Loucy (cell line): ENCODE results near the gene BBS2.

Experiments
- H2AFZ ChIP-seq: fragments of 200-600 bp; sonication (generic); 2 replicates; pipeline ENCODE4 v1.6.0; 2016; ENCODE audit warnings: antibody characterized with exemption, mild to moderate bottlenecking, low read length, moderate library complexity
- H3F3A ChIP-seq: fragments of 200-600 bp; 2 replicates; pipeline ENCODE4 v1.6.0; 2016; ENCODE audit warnings: antibody characterized with exemption, low read depth, mild to moderate bottlenecking
- H3K27me3 ChIP-seq: fragments of 200-600 bp; sonication (generic); 2 replicates; pipeline ENCODE4 v1.6.1; 2014; ENCODE audit warnings: low read length, mild to moderate bottlenecking; ENCODE audit not compliant: insufficient read depth, poor library complexity, severe bottlenecking
- H3K36me3 ChIP-seq: fragments of 200-600 bp; sonication (generic); 2 replicates; pipeline ENCODE4 v1.6.1; 2016; ENCODE audit warnings: low read length; ENCODE audit not compliant: insufficient read depth
- H3K4me1 ChIP-seq: fragments of 200-600 bp; sonication (generic); 2 replicates; pipeline ENCODE4 v1.5.1; 2014; ENCODE audit warnings: low read length, mild to moderate bottlenecking; ENCODE audit not compliant: insufficient read depth, poor library complexity, severe bottlenecking
- H3K4me2 ChIP-seq: fragments of 200-600 bp; sonication (generic); 2 replicates; pipeline ENCODE4 v1.6.0; 2014; ENCODE audit warnings: antibody characterized with exemption, low read length, low read depth, mild to moderate bottlenecking; ENCODE audit not compliant: poor library complexity, severe bottlenecking
- H3K4me3 ChIP-seq: fragments of 200-600 bp; sonication (generic); 2 replicates; pipeline ENCODE4 v1.5.1; 2014; ENCODE audit warnings: low read length, mild to moderate bottlenecking, mixed read lengths; ENCODE audit not compliant: poor library complexity, severe bottlenecking
- H3K79me2 ChIP-seq: fragments of 200-600 bp; sonication (generic); 2 replicates; pipeline ENCODE4 v1.6.1; 2014; ENCODE audit warnings: low read length; ENCODE audit not compliant: insufficient read depth
- H3K9ac ChIP-seq: fragments of 200-600 bp; sonication (generic); 2 replicates; pipeline ENCODE4 v1.6.0; 2014; ENCODE audit warnings: mild to moderate bottlenecking, low read depth, low read length, moderate library complexity; ENCODE audit not compliant: poor library complexity, severe bottlenecking
- H3K9me2 ChIP-seq: fragments of 200-600 bp; sonication (generic); replicated peaks from 2 replicates; pipeline ENCODE4 v1.6.1; 2016; ENCODE audit warnings: low read depth, low read length, mixed read lengths
- H3K9me3 ChIP-seq: fragments of 200-600 bp; sonication (generic); 2 replicates; pipeline ENCODE4 v1.6.1; 2014; ENCODE audit warnings: mild to moderate bottlenecking, antibody characterized with exemption, low read length, low read depth; ENCODE audit not compliant: insufficient read depth
- H4K20me1 ChIP-seq: fragments of 200-600 bp; sonication (generic); 2 replicates; pipeline ENCODE4 v1.6.0; 2014; ENCODE audit warnings: antibody characterized with exemption, low read length, mild to moderate bottlenecking; ENCODE audit not compliant: insufficient read depth, poor library complexity, severe bottlenecking
- CTCF ChIP-seq: fragments of 200-600 bp; sonication (generic); conservative IDR thresholded peaks from 2 replicates; pipeline ENCODE4 v1.5.1; 2014; ENCODE audit warnings: mild to moderate bottlenecking, antibody characterized with exemption, low read length
- EZH2phosphoT487 ChIP-seq: fragments of 200-600 bp; IDR thresholded peaks from 2 replicates; pipeline ENCODE4 v1.6.1; 2018; ENCODE audit warnings: antibody characterized with exemption, mild to moderate bottlenecking, moderate library complexity, borderline replicate concordance

BBS2 gene

GRCh38 chr16:56470666-56471065, 49.2 kb downstream of the BBS2 start:
- no peaks in the 10 kb centered on the region for H3F3A ChIP-seq
- H3K4me2 ChIP-seq, result no peak overlapping the region
- H3K9ac ChIP-seq, result no peak overlapping the region
- H3K36me3 ChIP-seq, result peaks cover 80% of the 10 kb centered on the region; the same call in 1 of the 2 replicates
- no peaks in the 10 kb centered on the region for H3K9me3 ChIP-seq
- H4K20me1 ChIP-seq, result no peaks in the 10 kb centered on the region
- no peak overlapping the region for H2AFZ ChIP-seq
- H3K4me1 ChIP-seq, result peaks cover 3% of the 10 kb centered on the region
- H3K27me3 ChIP-seq, result no peaks in the 10 kb centered on the region
- no peak overlapping the region for H3K4me3 ChIP-seq
- TF ChIP-seq EZH2phosphoT487, result no peak
- TF ChIP-seq CTCF, result no peak
- H3K79me2 ChIP-seq, result no peaks in the 10 kb centered on the region
- no peaks in the 10 kb centered on the region for H3K9me2 ChIP-seq

GRCh38 chr16:56470232-56470631, 49.6 kb downstream of the BBS2 start:
- no peaks in the 10 kb centered on the region for H3K27me3 ChIP-seq
- no peaks in the 10 kb centered on the region for H3K9me3 ChIP-seq
- H3K9ac ChIP-seq, result no peak overlapping the region
- H3K79me2 ChIP-seq, result no peaks in the 10 kb centered on the region
- H2AFZ ChIP-seq, result no peak overlapping the region
- no peaks in the 10 kb centered on the region for H3K9me2 ChIP-seq
- no peak overlapping the region for H3K4me3 ChIP-seq
- H3F3A ChIP-seq, result no peaks in the 10 kb centered on the region
- no peaks in the 10 kb centered on the region for H4K20me1 ChIP-seq
- H3K36me3 ChIP-seq, result peaks cover 75% of the 10 kb centered on the region; the same call in 1 of the 2 replicates
- H3K4me1 ChIP-seq, result peaks cover 3% of the 10 kb centered on the region
- no peak for TF ChIP-seq CTCF
- no peak for TF ChIP-seq EZH2phosphoT487
- H3K4me2 ChIP-seq, result no peak overlapping the region

- H4K20me1 ChIP-seq, result no peaks in the 10 kb centered on the region
- H3K36me3 ChIP-seq, result peaks cover 70% of the 10 kb centered on the region; the same call in 1 of the 2 replicates
- no peaks in the 10 kb centered on the region for H3K9me3 ChIP-seq
- no peaks in the 10 kb centered on the region for H3K79me2 ChIP-seq
- no peak overlapping the region for H3K4me3 ChIP-seq
- H3K4me2 ChIP-seq, result no peak overlapping the region
- no peak overlapping the region for H2AFZ ChIP-seq
- no peaks in the 10 kb centered on the region for H3F3A ChIP-seq
- no peaks in the 10 kb centered on the region for H3K27me3 ChIP-seq
- H3K9ac ChIP-seq, result no peak overlapping the region
- H3K9me2 ChIP-seq, result no peaks in the 10 kb centered on the region
- no peak for TF ChIP-seq EZH2phosphoT487
- TF ChIP-seq CTCF, result no peak
- peaks cover 3% of the 10 kb centered on the region for H3K4me1 ChIP-seq
Observed at GRCh38 chr16:56469748-56470147, 50.1 kb downstream of the BBS2 start.
